ENCODE data around the gene TLK1. TPM values are rescaled to one million over a fixed set of nuclear protein-coding genes. Genes with fewer than 3 reads are reported as not detected.
A peak's percentile ranks its signal among the peaks of the same experiment; 100 is the strongest.

TLK1 gene
- total and polyA plus RNA-seq, 10 of the 15 experiments (the other 5 are each of a cell fraction or from before 2014, with no cell fraction given) = 25.1 to 126 (median 57.3) TPM

DNA sequence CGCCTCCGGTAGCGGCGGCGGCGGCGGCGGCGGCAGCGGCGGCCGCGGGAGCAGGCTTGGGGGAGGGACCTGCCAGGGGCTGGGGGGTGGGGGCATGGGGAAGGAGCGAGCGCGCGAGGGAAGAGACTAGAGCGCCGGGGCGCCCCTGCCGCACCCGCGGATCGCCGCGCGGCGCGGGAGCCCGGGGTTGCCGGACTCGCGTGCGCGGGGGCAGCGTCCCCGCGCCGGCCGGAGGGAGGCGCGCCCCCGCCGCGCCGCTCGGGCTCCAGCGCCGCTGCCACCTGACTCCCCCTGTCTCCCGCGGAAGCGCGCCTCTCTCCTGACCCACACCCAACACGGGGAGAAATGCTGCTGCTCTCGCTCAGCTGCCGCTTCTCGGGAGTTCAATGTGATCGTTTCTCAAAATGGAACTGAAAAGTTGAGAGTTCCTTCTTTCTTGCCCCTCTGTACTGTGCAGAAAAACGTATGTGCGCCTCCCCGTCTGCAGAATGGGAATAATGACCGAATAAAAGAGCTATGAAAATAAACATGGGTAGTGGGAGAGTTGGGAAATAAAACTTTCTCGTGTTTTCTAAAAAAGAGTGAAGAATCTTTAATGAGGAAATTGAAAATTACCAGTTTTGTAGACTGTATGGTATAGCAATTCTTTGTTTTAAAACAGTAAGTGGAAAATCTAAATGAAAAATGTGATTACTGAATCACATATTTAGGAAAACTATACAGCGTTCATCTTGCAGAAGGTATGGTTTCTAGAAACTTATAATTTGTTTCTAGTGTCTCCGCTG, 455 bp upstream of the TLK1 start (continued):
- TF ChIP-seq, protein P1, sequence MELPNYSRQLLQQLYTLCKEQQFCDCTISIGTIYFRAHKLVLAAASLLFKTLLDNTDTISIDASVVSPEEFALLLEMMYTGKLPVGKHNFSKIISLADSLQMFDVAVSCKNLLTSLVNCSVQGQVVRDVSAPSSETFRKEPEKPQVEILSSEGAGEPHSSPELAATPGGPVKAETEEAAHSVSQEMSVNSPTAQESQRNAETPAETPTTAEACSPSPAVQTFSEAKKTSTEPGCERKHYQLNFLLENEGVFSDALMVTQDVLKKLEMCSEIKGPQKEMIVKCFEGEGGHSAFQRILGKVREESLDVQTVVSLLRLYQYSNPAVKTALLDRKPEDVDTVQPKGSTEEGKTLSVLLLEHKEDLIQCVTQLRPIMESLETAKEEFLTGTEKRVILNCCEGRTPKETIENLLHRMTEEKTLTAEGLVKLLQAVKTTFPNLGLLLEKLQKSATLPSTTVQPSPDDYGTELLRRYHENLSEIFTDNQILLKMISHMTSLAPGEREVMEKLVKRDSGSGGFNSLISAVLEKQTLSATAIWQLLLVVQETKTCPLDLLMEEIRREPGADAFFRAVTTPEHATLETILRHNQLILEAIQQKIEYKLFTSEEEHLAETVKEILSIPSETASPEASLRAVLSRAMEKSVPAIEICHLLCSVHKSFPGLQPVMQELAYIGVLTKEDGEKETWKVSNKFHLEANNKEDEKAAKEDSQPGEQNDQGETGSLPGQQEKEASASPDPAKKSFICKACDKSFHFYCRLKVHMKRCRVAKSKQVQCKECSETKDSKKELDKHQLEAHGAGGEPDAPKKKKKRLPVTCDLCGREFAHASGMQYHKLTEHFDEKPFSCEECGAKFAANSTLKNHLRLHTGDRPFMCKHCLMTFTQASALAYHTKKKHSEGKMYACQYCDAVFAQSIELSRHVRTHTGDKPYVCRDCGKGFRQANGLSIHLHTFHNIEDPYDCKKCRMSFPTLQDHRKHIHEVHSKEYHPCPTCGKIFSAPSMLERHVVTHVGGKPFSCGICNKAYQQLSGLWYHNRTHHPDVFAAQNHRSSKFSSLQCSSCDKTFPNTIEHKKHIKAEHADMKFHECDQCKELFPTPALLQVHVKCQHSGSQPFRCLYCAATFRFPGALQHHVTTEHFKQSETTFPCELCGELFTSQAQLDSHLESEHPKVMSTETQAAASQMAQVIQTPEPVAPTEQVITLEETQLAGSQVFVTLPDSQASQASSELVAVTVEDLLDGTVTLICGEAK (IDR thresholded peaks at IDR 0.05; ENCODE audit: borderline replicate concordance) = no peak; the same call in 1 of the 2 replicates
- TF ChIP-seq MTA2 (IDR thresholded peaks at IDR 0.05; ENCODE audit: low read depth) = peak; percentile 32; the same call in 1 of the 2 replicates
- TF ChIP-seq JUNB (IDR thresholded peaks at IDR 0.05) = no peak
- no peak for TF ChIP-seq MYC (IDR thresholded peaks at IDR 0.05; ENCODE audit: insufficient read depth, insufficient read length, insufficient replicate concordance, low read length, severe bottlenecking)
- TF ChIP-seq, protein P2, sequence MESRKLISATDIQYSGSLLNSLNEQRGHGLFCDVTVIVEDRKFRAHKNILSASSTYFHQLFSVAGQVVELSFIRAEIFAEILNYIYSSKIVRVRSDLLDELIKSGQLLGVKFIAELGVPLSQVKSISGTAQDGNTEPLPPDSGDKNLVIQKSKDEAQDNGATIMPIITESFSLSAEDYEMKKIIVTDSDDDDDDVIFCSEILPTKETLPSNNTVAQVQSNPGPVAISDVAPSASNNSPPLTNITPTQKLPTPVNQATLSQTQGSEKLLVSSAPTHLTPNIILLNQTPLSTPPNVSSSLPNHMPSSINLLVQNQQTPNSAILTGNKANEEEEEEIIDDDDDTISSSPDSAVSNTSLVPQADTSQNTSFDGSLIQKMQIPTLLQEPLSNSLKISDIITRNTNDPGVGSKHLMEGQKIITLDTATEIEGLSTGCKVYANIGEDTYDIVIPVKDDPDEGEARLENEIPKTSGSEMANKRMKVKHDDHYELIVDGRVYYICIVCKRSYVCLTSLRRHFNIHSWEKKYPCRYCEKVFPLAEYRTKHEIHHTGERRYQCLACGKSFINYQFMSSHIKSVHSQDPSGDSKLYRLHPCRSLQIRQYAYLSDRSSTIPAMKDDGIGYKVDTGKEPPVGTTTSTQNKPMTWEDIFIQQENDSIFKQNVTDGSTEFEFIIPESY (IDR thresholded peaks at IDR 0.05) = no peak
- TF ChIP-seq REST (IDR thresholded peaks at IDR 0.05; ENCODE audit: low read depth, low read length) = no peak
- TF ChIP-seq, protein P3, sequence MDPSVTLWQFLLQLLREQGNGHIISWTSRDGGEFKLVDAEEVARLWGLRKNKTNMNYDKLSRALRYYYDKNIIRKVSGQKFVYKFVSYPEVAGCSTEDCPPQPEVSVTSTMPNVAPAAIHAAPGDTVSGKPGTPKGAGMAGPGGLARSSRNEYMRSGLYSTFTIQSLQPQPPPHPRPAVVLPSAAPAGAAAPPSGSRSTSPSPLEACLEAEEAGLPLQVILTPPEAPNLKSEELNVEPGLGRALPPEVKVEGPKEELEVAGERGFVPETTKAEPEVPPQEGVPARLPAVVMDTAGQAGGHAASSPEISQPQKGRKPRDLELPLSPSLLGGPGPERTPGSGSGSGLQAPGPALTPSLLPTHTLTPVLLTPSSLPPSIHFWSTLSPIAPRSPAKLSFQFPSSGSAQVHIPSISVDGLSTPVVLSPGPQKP (IDR thresholded peaks at IDR 0.05; ENCODE audit: low read depth, low read length) = no peak
- 0 out of 2 replicates have a peak, but pooled peaks have one; percentile 23 for TF ChIP-seq BCL11A (IDR thresholded peaks at IDR 0.05; ENCODE audit: low read depth, low read length)
- TF ChIP-seq ZNF24 (IDR thresholded peaks at IDR 0.05) = 0 out of 2 replicates have a peak, but pooled peaks have one; percentile 38
- TF ChIP-seq ZBED1 (IDR thresholded peaks at IDR 0.05; ENCODE audit: borderline replicate concordance) = no peak
- TF ChIP-seq POLR2A (IDR thresholded peaks at IDR 0.05; ENCODE audit: low read depth, low read length) = no peak; the same call in 1 of the 2 replicates
- no peak for TF ChIP-seq CHD1 (IDR thresholded peaks at IDR 0.05; ENCODE audit: low read depth, low read length)
- no peak for TF ChIP-seq SUPT20H (IDR thresholded peaks at IDR 0.05; ENCODE audit: borderline replicate concordance, control insufficient read depth, low read depth, low read length)
- 0 out of 2 replicates have a peak, but pooled peaks have one; percentile 40 for TF ChIP-seq FOXM1 (IDR thresholded peaks at IDR 0.05; ENCODE audit: low read depth, low read length)
- no peak for TF ChIP-seq WRNIP1 (IDR thresholded peaks at IDR 0.05; ENCODE audit: borderline replicate concordance, low read depth, low read length)
- TF ChIP-seq, protein P4, sequence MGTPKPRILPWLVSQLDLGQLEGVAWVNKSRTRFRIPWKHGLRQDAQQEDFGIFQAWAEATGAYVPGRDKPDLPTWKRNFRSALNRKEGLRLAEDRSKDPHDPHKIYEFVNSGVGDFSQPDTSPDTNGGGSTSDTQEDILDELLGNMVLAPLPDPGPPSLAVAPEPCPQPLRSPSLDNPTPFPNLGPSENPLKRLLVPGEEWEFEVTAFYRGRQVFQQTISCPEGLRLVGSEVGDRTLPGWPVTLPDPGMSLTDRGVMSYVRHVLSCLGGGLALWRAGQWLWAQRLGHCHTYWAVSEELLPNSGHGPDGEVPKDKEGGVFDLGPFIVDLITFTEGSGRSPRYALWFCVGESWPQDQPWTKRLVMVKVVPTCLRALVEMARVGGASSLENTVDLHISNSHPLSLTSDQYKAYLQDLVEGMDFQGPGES (IDR thresholded peaks at IDR 0.05) = no peak
- no peak for TF ChIP-seq STAT3 (IDR thresholded peaks at IDR 0.05; ENCODE audit: low read depth, low read length)
- TF ChIP-seq MEF2A (IDR thresholded peaks at IDR 0.05; ENCODE audit: insufficient read depth, low read depth, low read length) = no peak
